Lower lobe of right lung (tissue), 2 donors: ENCODE data around the gene HORMAD2. TPM values are rescaled to one million over a fixed set of nuclear protein-coding genes. Genes with fewer than 3 reads are reported as not detected.
"Not testable (repeated sequence)": the region's sequence is repeated elsewhere in the genome, so short reads cannot be mapped to it uniquely, and the experiment has no call there.

Experiments
- ATAC-seq, 2 donors: fragments of 200-7000 bp; cut with Tn5 transposase; one replicate each; pipeline ENCODE4 v1.9.1; 2020 to 2022; ENCODE audit warnings: mild to moderate bottlenecking in 2 of 2, moderate library complexity in 2 of 2
- DNase-seq: peaks from one replicate; pipeline ENCODE4 v3.0.0-alpha.2; 2020
- H3K27ac ChIP-seq: fragments of 200-600 bp; one replicate; pipeline ENCODE4 v1.8.0; 2022
- H3K27me3 ChIP-seq: fragments of 200-600 bp; one replicate; pipeline ENCODE4 v1.8.0; 2022; ENCODE audit warnings: low read depth
- H3K36me3 ChIP-seq: fragments of 200-600 bp; one replicate; pipeline ENCODE4 v1.8.0; 2022; ENCODE audit warnings: mild to moderate bottlenecking
- H3K4me1 ChIP-seq: fragments of 200-600 bp; one replicate; pipeline ENCODE4 v1.8.0; 2022
- H3K4me3 ChIP-seq: fragments of 200-600 bp; one replicate; pipeline ENCODE4 v1.8.0; 2022; ENCODE audit warnings: mild to moderate bottlenecking
- H3K9me3 ChIP-seq: fragments of 200-600 bp; one replicate; pipeline ENCODE4 v1.8.0; 2022
- CTCF ChIP-seq: fragments of 200-600 bp; IDR thresholded peaks from one replicate; pipeline ENCODE4 v1.8.0; 2022; ENCODE audit warnings: antibody characterized with exemption, mild to moderate bottlenecking
- intact Hi-C: fragments of 100-400 bp; cut with DNase I; formaldehyde crosslinking; loops from one replicate; pipeline ENCODE4 v1.11.0; 2022
- total RNA-seq: library from RNA; stranded (reverse); fragmentation: NEBNext Ultra II Directional; extraction: Animal tissue kit (Norgen Biotek cat#: 25700); gene quantifications from one replicate; pipeline ENCODE4 v1.2.1, GENCODE V29; 2021
- donor health status: DM: no; HTN: yes; CAD: no; lungs with severe emphysema.

The HORMAD2 gene
- total RNA-seq, 1 donor from 2014 or later, result not detected

- intact Hi-C loops, result no loop called here
- no peak for TF ChIP-seq CTCF
- no peak for DNase-seq
- Histone ChIP-seq H3K27ac (no peak overlapping the region), H3K36me3 (no peaks in the 10 kb centered on the region), H3K27me3 (peaks cover 20% of the 10 kb centered on the region), H3K4me1 (peaks cover 4% of the 10 kb centered on the region), H3K4me3 (no peak overlapping the region), H3K9me3 (no peaks in the 10 kb centered on the region)
- no peak for ATAC-seq
These were observed 541 bp downstream of the HORMAD2 start for GRCh38 chr22:30080805-30081204.

DNA sequence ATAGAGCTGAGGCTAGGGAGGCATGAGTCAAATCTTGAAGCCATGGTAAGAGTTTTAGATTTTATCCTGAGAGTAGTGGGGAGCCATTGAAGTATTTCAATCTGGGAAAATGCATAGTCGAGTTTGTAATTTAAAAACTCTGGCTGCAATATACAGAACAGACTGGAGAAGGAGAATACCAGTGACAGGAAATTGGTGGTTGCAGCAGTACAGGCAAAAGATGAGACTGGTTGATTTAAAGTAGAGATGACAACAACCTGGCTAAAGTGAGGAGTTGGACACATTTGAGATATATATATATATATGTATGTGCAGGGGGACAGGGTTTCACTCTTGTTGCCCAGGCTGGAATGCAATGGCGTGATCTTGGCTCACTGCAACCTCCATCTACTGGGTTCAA is 6.2 kb downstream of the HORMAD2 start:
- H3K4me3 ChIP-seq, result no peak overlapping the region
- no peak for TF ChIP-seq CTCF
- intact Hi-C loops, result no loop called here
- ATAC-seq (no peak), DNase-seq (no peak)
- H3K27ac ChIP-seq, result no peak overlapping the region
- H3K9me3 ChIP-seq, result no peaks in the 10 kb centered on the region
- H3K4me1 ChIP-seq, result no peaks in the 10 kb centered on the region
- H3K36me3 ChIP-seq, result no peaks in the 10 kb centered on the region
- no peaks in the 10 kb centered on the region for H3K27me3 ChIP-seq

- DNase-seq, H3K4me3 ChIP-seq, H3K4me1 ChIP-seq, intact Hi-C loops, ATAC-seq, H3K27me3 ChIP-seq, H3K9me3 ChIP-seq, H3K36me3 ChIP-seq, H3K27ac ChIP-seq: not testable (repeated sequence)
These were observed 6.8 kb downstream of the HORMAD2 start for GRCh38 chr22:30087037-30087436.

- no peak for TF ChIP-seq CTCF
- no peak for ATAC-seq
- H3K4me1 ChIP-seq, result no peaks in the 10 kb centered on the region
- H3K27ac ChIP-seq, result no peak overlapping the region
- DNase-seq, result no peak
- H3K4me3 ChIP-seq, result no peak overlapping the region
- intact Hi-C loops, result no loop called here
- no peaks in the 10 kb centered on the region for H3K36me3 ChIP-seq
- no peaks in the 10 kb centered on the region for H3K27me3 ChIP-seq
- no peaks in the 10 kb centered on the region for H3K9me3 ChIP-seq
These were observed 7.3 kb downstream of the HORMAD2 start for GRCh38 chr22:30087611-30088010.

DNA sequence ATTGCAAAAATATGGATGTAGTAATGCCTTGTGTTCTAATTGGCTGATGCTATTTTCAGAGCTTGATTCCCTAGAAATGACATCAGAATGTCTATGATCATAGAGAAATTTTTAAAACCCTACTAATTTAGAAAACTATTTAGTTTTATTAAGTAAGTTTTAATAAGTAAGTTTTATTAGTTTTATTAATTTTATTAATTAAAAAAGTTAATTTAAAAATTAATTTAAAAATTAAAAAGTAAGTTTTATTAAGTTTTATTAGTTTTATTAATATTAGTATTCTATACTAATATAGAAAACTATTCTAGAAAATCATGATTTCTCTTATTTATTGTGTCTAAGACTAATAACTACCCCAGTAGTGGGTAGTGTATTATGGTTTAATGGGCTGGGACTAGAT is 8.2 kb downstream of the HORMAD2 start:
- intact Hi-C loops, result no loop called here
- Histone ChIP-seq H3K9me3 (no peaks in the 10 kb centered on the region), H3K4me1 (no peaks in the 10 kb centered on the region), H3K36me3 (no peaks in the 10 kb centered on the region), H3K27ac (no peak overlapping the region), H3K4me3 (no peak overlapping the region), H3K27me3 (no peaks in the 10 kb centered on the region)
- DNase-seq (no peak), ATAC-seq (no peak)
- no peak for TF ChIP-seq CTCF

GRCh38 chr22:30089655-30089974 is 9.4 kb downstream of the HORMAD2 start:
- H3K9me3 ChIP-seq, result no peaks in the 10 kb centered on the region
- no peaks in the 10 kb centered on the region for H3K36me3 ChIP-seq
- intact Hi-C loops, result no loop called here
- ATAC-seq, result no peak
- H3K4me3 ChIP-seq, result no peak overlapping the region
- H3K27me3 ChIP-seq, result no peaks in the 10 kb centered on the region
- no peaks in the 10 kb centered on the region for H3K4me1 ChIP-seq
- TF ChIP-seq CTCF, result no peak
- DNase-seq, result no peak
- H3K27ac ChIP-seq, result no peak overlapping the region
